Mesenchymal stem cell (in vitro differentiated cells and primary cell): ENCODE measurements around the gene SUGT1.

Source experiments
- DNase-seq: peaks from one replicate; pipeline ENCODE4 v3.0.0-alpha.2; 2013
- H2AFZ ChIP-seq: one replicate; pipeline ENCODE4 v1.6.1; 2013; ENCODE audit warnings: low read depth, mild to moderate bottlenecking, control low read depth, inconsistent platforms, low read length, moderate library complexity
- H2AK5ac ChIP-seq: 2 replicates; pipeline ENCODE4 v1.6.1; 2013; ENCODE audit warnings: low read length, moderate library complexity, mild to moderate bottlenecking, inconsistent platforms; ENCODE audit not compliant: severe bottlenecking
- H2BK120ac ChIP-seq: one replicate; pipeline ENCODE4 v1.6.1; 2013; ENCODE audit warnings: low read depth, mild to moderate bottlenecking, inconsistent platforms, low read length, moderate library complexity
- H2BK12ac ChIP-seq, 2 experiments: one replicate each; pipeline ENCODE4 v1.6.1; 2013; ENCODE audit warnings: inconsistent platforms in 2 of 2, low read length in 2 of 2, mild to moderate bottlenecking in 2 of 2, moderate library complexity in 2 of 2, control low read depth in 1 of 2
- H2BK15ac ChIP-seq: one replicate; pipeline ENCODE4 v1.6.1; 2013; ENCODE audit warnings: mild to moderate bottlenecking, low read depth, inconsistent platforms; ENCODE audit not compliant: poor library complexity, severe bottlenecking
- H2BK5ac ChIP-seq: 2 replicates; pipeline ENCODE4 v1.6.1; 2013; ENCODE audit warnings: low read depth, mild to moderate bottlenecking, low read length, control low read depth, inconsistent platforms; ENCODE audit not compliant: poor library complexity, severe bottlenecking
- H3K14ac ChIP-seq, 2 experiments: one replicate each; pipeline ENCODE4 v1.6.1; 2013; ENCODE audit warnings: inconsistent platforms in 2 of 2, low read length in 2 of 2, control low read depth in 1 of 2, mild to moderate bottlenecking in 1 of 2, moderate library complexity in 1 of 2
- H3K18ac ChIP-seq, 2 experiments: one replicate each; pipeline ENCODE4 v1.6.1; 2013; ENCODE audit warnings: inconsistent platforms in 2 of 2, low read length in 2 of 2, control low read depth in 1 of 2, low read depth in 1 of 2, mild to moderate bottlenecking in 1 of 2
- H3K23ac ChIP-seq, 2 experiments: one replicate each; pipeline ENCODE4 v1.6.1; 2013; ENCODE audit warnings: inconsistent platforms in 2 of 2, low read length in 2 of 2, mild to moderate bottlenecking in 2 of 2, moderate library complexity in 2 of 2, control low read depth in 1 of 2
- H3K27ac ChIP-seq: 2 replicates; pipeline ENCODE4 v1.5.1; 2013; ENCODE audit warnings: mild to moderate bottlenecking, moderate library complexity, low read length, control low read depth, inconsistent platforms; ENCODE audit not compliant: poor library complexity, severe bottlenecking
- H3K27me3 ChIP-seq, 2 experiments: 2 replicates each; pipeline versions ENCODE4 v1.6.1 to v1.7.0; 2013; ENCODE audit warnings: low read length in 2 of 2, mild to moderate bottlenecking in 2 of 2, moderate library complexity in 2 of 2, control low read depth in 1 of 2, inconsistent platforms in 1 of 2; ENCODE audit not compliant: control insufficient read depth in 1 of 2, insufficient read depth in 1 of 2
- H3K36me3 ChIP-seq, 2 experiments: 2 replicates each; pipeline versions ENCODE4 v1.6.1 to v1.7.0; 2013; ENCODE audit warnings: low read length in 2 of 2, control low read depth in 1 of 2, inconsistent platforms in 1 of 2, low read depth in 1 of 2, mild to moderate bottlenecking in 1 of 2; ENCODE audit not compliant: insufficient read depth in 2 of 2, control insufficient read depth in 1 of 2
- H3K4ac ChIP-seq, 2 experiments: one replicate each; pipeline ENCODE4 v1.6.1; 2013; ENCODE audit warnings: inconsistent platforms in 2 of 2, low read length in 2 of 2, mild to moderate bottlenecking in 2 of 2, moderate library complexity in 2 of 2, control low read depth in 1 of 2, low read depth in 1 of 2
- H3K4me1 ChIP-seq: 2 replicates; pipeline ENCODE4 v1.6.1; 2013; ENCODE audit warnings: low read depth, low read length, control low read depth; ENCODE audit not compliant: control insufficient read depth, insufficient read depth
- H3K4me2 ChIP-seq: 2 replicates; pipeline ENCODE4 v1.6.1; 2013; ENCODE audit warnings: low read length, mild to moderate bottlenecking, inconsistent platforms; ENCODE audit not compliant: poor library complexity, severe bottlenecking
- H3K4me3 ChIP-seq, 2 experiments: 2 replicates each; pipeline versions ENCODE4 v1.5.1 to v1.7.0; 2013; ENCODE audit warnings: low read length in 2 of 2, mild to moderate bottlenecking in 2 of 2, control low read depth in 1 of 2, low read depth in 1 of 2; ENCODE audit not compliant: insufficient read depth in 1 of 2
- H3K79me1 ChIP-seq: replicated peaks from 2 replicates; pipeline ENCODE4 v1.6.1; 2013; ENCODE audit warnings: mild to moderate bottlenecking, control low read depth, low read length, inconsistent platforms; ENCODE audit not compliant: poor library complexity, severe bottlenecking
- H3K9ac ChIP-seq: 2 replicates; pipeline ENCODE4 v1.7.0; 2013; ENCODE audit warnings: mild to moderate bottlenecking, low read length, moderate library complexity
- H3K9me3 ChIP-seq: 2 replicates; pipeline ENCODE4 v1.7.0; 2013; ENCODE audit warnings: mild to moderate bottlenecking, low read length; ENCODE audit not compliant: control insufficient read depth
- H4K8ac ChIP-seq: one replicate; pipeline ENCODE4 v1.6.1; 2013; ENCODE audit warnings: inconsistent platforms, mild to moderate bottlenecking, low read length, moderate library complexity
- H4K91ac ChIP-seq: one replicate; pipeline ENCODE4 v1.6.1; 2013; ENCODE audit warnings: mild to moderate bottlenecking, low read length, inconsistent platforms
- WGBS: methylation state at CpG from one replicate; pipeline ENCODE4 v1.1.7; 2013; ENCODE audit warnings: mixed read lengths; 5-methylcytosine and 5-hydroxymethylcytosine counted together

SUGT1 gene

DNA sequence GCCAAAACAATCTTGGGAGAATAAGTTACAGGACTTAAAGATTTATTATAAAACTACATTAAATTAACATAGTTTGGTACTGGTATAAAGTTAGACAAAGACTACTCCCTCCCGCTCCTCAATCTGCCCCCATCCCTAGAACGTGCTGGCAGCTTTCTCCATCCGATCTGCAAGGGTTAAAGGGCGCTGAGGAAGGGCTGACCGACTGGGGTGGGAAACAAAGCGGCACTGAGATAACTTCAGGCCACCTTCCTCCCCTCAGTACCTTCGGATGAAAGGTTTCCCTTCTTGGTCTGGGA is 790 bp upstream of the SUGT1 start:
- peaks cover 7 to 20% of the 10 kb centered on the region in 2 experiments for H3K36me3 ChIP-seq
- no peak overlapping the region for H2BK12ac ChIP-seq
- peaks cover 3% of the 10 kb centered on the region for H3K79me1 ChIP-seq
- peak overlapping the region; percentile 100 for H3K27ac ChIP-seq
- H4K91ac ChIP-seq, result peak overlapping the region; percentile 14
- H3K4me1 ChIP-seq, result peaks cover 2% of the 10 kb centered on the region
- DNase-seq, result no peak
- no peak overlapping the region for H2AFZ ChIP-seq
- H3K9ac ChIP-seq, result peak overlapping the region; percentile 99
- H3K4me3 ChIP-seq, result peak overlapping the region; percentile 71 to 88
- H3K27me3 ChIP-seq, result no peaks in the 10 kb centered on the region
- peak overlapping the region in 1 of 2 experiments; percentile 13 for H3K14ac ChIP-seq
- peak overlapping the region; percentile 14 to 75 for H3K4ac ChIP-seq
- H3K9me3 ChIP-seq, result no peaks in the 10 kb centered on the region
- peak overlapping the region; percentile 65 for H2BK120ac ChIP-seq
- 0% methylated on average over 6 of the region's 7 CpGs for WGBS
- H3K23ac ChIP-seq, result peak overlapping the region in 1 of 2 experiments; percentile 2
- H2BK5ac ChIP-seq, result peak overlapping the region; percentile 0
- peak overlapping the region; percentile 47 for H4K8ac ChIP-seq
- H2AK5ac ChIP-seq, result peak overlapping the region; percentile 88
- peak overlapping the region; percentile 55 for H2BK15ac ChIP-seq
- H3K18ac ChIP-seq, result peak overlapping the region; percentile 58 to 98
- peak overlapping the region; percentile 63 for H3K4me2 ChIP-seq

DNA sequence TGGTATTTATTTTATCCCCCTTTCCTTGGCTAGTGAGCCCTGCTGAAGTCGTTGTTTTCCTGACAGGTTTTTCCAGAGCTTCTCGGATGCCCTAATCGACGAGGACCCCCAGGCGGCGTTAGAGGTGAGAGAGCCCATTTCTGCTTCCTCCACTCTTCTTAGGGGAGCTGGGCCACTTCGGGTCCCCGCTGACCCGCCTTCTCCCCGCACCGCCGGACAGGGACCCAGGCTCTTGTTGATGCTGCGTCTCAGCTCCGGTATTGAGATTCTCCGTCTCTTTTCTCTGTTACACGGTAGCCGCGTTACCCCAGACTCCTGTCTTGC is 306 bp downstream of the SUGT1 start:
- peak overlapping the region; percentile 14 to 70 for H3K18ac ChIP-seq
- no peak overlapping the region for H2AK5ac ChIP-seq
- H3K23ac ChIP-seq, result no peak overlapping the region
- H2AFZ ChIP-seq, result no peak overlapping the region
- peak overlapping the region; percentile 81 for H4K8ac ChIP-seq
- no peak overlapping the region for H2BK120ac ChIP-seq
- peak overlapping the region; percentile 100 for H3K27ac ChIP-seq
- H2BK12ac ChIP-seq, result no peak overlapping the region
- no peak overlapping the region for H4K91ac ChIP-seq
- H3K36me3 ChIP-seq, result peaks cover 7 to 27% of the 10 kb centered on the region in 2 experiments
- peak overlapping the region; percentile 40 for H2BK15ac ChIP-seq
- no peaks in the 10 kb centered on the region for H3K9me3 ChIP-seq
- H3K4ac ChIP-seq, result peak overlapping the region; percentile 13 to 75
- peak overlapping the region; percentile 81 for H3K4me2 ChIP-seq
- peak overlapping the region; percentile 15 for H2BK5ac ChIP-seq
- H3K9ac ChIP-seq, result peak overlapping the region; percentile 99
- no peaks in the 10 kb centered on the region for H3K27me3 ChIP-seq
- no peak for DNase-seq
- H3K4me3 ChIP-seq, result peak overlapping the region; percentile 71 to 88
- H3K14ac ChIP-seq, result no peak overlapping the region
- peaks cover 2% of the 10 kb centered on the region for H3K4me1 ChIP-seq
- WGBS, result 0% methylated on average over 13 of the region's 18 CpGs
- H3K79me1 ChIP-seq, result peaks cover 3% of the 10 kb centered on the region

GRCh38 chr13:52659340-52659739 is 6.7 kb downstream of the SUGT1 start:
- WGBS, result 87% methylated on average over 1 of the region's 2 CpGs
- H3K23ac ChIP-seq, result no peak overlapping the region
- no peak overlapping the region for H3K27ac ChIP-seq
- H4K91ac ChIP-seq, result no peak overlapping the region
- H3K4me2 ChIP-seq, result no peak overlapping the region
- no peak overlapping the region for H3K14ac ChIP-seq
- no peak overlapping the region for H4K8ac ChIP-seq
- no peak overlapping the region for H2AK5ac ChIP-seq
- no peak overlapping the region for H2AFZ ChIP-seq
- H3K4ac ChIP-seq, result no peak overlapping the region
- H3K79me1 ChIP-seq, result peaks cover 2% of the 10 kb centered on the region
- H3K27me3 ChIP-seq, result no peaks in the 10 kb centered on the region
- no peaks in the 10 kb centered on the region for H3K9me3 ChIP-seq
- no peak overlapping the region for H2BK12ac ChIP-seq
- H3K36me3 ChIP-seq, result peaks cover 10 to 73% of the 10 kb centered on the region in 2 experiments
- no peak for DNase-seq
- no peak overlapping the region for H3K4me3 ChIP-seq
- H2BK5ac ChIP-seq, result no peak overlapping the region
- no peak overlapping the region for H3K18ac ChIP-seq
- no peak overlapping the region for H3K9ac ChIP-seq
- H2BK120ac ChIP-seq, result no peak overlapping the region
- H2BK15ac ChIP-seq, result no peak overlapping the region
- H3K4me1 ChIP-seq, result peaks cover 2% of the 10 kb centered on the region

- 100% methylated on average over 3 of the region's 4 CpGs for WGBS
- Histone ChIP-seq H3K18ac (no peak overlapping the region), H3K79me1 (peaks cover 8% of the 10 kb centered on the region), H3K27ac (no peak overlapping the region), H3K23ac (no peak overlapping the region), H3K4ac (no peak overlapping the region), H2AFZ (no peak overlapping the region), H3K9me3 (no peaks in the 10 kb centered on the region), H3K4me2 (no peak overlapping the region), H4K8ac (no peak overlapping the region), H4K91ac (no peak overlapping the region), H2AK5ac (no peak overlapping the region), H2BK120ac (no peak overlapping the region), H3K4me1 (no peaks in the 10 kb centered on the region), H2BK12ac (no peak overlapping the region), H3K9ac (no peak overlapping the region), H3K27me3 (no peaks in the 10 kb centered on the region), H2BK15ac (no peak overlapping the region), H2BK5ac (no peak overlapping the region), H3K36me3 (peaks cover 14 to 92% of the 10 kb centered on the region in 2 experiments), H3K4me3 (no peak overlapping the region), H3K14ac (no peak overlapping the region)
- no peak for DNase-seq
Measured at GRCh38 chr13:52664272-52664671, 11.6 kb downstream of the SUGT1 start.
